GM12801 (cell line): ENCODE measurements around the gene MTMR10.

Source experiments
- CTCF ChIP-seq: IDR thresholded peaks from one replicate; pipeline ENCODE4 v1.5.1; 2011; ENCODE audit warnings: control low read depth; ENCODE audit not compliant: insufficient read length; ENCODE audit errors: extremely low read depth

The MTMR10 gene

GRCh38 chr15:30939161-30939560 is 52.3 kb downstream of the MTMR10 start:
- TF ChIP-seq CTCF = no peak

- TF ChIP-seq CTCF = no peak
Observed at GRCh38 chr15:30933293-30933692, 58.1 kb downstream of the MTMR10 start.

GRCh38 chr15:30930422-30930821 is 61.0 kb downstream of the MTMR10 start:
- no peak for TF ChIP-seq CTCF

- no peak for TF ChIP-seq CTCF
Observed at GRCh38 chr15:30929982-30930381, 61.4 kb downstream of the MTMR10 start.

- TF ChIP-seq CTCF = no peak
Observed at GRCh38 chr15:30929064-30929669, 62.3 kb downstream of the MTMR10 start.

- TF ChIP-seq CTCF = no peak
Observed at GRCh38 chr15:30928076-30928475, 63.4 kb downstream of the MTMR10 start.

- TF ChIP-seq CTCF = no peak
Observed at GRCh38 chr15:30927148-30927761, 64.2 kb downstream of the MTMR10 start.

GRCh38 chr15:30926161-30926560 is 65.3 kb downstream of the MTMR10 start:
- no peak for TF ChIP-seq CTCF
